GM19455 (cell line): Measurements from ENCODE around the gene ARFGAP1.

Experiments used
- ATAC-seq: cut with Tn5 transposase; IDR thresholded peaks from one replicate; pipeline ENCODE4 v1.9.1; 2021; ENCODE audit not compliant: unreplicated experiment

Gene ARFGAP1

GRCh38 chr20:63277466-63278272, 5.1 kb downstream of the ARFGAP1 start:
- no peak for ATAC-seq

DNA sequence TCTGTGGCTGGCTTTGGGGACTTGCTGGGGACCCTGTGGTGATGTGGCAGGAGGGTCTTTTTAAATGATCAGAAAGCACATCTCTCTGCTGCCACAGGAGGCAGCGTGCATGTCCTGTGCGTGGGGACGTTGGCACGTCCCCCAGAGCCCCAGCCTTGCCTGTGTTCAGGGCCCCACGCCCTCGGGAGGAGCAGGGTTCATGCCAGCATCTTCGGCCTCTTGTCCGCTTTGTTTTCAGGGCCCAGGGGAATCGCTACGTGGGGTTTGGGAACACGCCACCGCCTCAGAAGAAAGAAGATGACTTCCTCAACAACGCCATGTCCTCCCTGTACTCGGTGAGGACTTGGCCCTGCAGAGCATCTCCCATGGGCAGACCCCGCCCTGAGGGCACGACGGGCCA, 6.0 kb downstream of the ARFGAP1 start:
- ATAC-seq, result no peak

GRCh38 chr20:63279931-63280330, 7.3 kb downstream of the ARFGAP1 start:
- ATAC-seq, result no peak

DNA sequence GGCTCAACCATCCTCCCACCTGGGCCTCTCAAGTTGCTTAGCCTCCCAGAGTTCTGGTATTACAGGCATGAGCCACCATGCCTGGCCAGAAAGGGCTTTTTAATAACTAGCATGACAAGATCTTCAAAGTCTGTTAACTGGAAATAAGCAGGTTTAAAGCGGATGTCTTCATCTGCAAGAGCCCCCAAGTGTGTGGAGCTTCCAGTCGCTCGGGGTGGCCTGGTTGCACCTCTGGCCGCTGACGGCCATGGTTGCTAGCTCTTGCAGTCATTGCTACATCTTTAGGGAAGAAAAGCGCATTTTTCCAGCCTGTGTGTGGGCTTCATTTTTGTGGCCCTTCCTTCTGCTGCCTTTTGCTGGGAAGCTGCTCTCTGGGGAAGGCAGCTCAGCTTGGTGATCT, 7.8 kb downstream of the ARFGAP1 start:
- no peak for ATAC-seq

GRCh38 chr20:63280929-63281545, 8.4 kb downstream of the ARFGAP1 start:
- no peak for ATAC-seq

- no peak for ATAC-seq
These were observed 9.4 kb downstream of the ARFGAP1 start for GRCh38 chr20:63281742-63282665.

DNA sequence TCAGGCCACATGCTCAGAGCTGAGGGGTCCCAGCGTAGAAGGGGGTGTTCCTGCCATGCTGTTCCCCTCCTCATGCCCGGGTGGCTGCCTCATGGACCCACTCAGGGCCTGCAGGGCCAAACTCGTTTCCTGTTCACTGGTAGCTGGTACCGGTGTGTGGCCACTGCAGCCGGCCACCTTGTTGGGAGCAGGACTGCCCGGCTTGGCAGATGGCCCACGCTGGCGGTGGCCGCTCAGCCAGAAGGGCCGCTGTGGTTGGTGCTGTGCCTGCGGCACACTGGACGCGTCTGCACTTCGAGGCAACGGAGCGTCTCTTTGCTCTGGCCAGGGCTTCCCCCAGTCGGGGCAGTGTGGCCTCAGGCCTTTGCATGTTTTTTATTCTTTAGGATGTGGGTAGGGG, 10.3 kb downstream of the ARFGAP1 start:
- ATAC-seq, result no peak

DNA sequence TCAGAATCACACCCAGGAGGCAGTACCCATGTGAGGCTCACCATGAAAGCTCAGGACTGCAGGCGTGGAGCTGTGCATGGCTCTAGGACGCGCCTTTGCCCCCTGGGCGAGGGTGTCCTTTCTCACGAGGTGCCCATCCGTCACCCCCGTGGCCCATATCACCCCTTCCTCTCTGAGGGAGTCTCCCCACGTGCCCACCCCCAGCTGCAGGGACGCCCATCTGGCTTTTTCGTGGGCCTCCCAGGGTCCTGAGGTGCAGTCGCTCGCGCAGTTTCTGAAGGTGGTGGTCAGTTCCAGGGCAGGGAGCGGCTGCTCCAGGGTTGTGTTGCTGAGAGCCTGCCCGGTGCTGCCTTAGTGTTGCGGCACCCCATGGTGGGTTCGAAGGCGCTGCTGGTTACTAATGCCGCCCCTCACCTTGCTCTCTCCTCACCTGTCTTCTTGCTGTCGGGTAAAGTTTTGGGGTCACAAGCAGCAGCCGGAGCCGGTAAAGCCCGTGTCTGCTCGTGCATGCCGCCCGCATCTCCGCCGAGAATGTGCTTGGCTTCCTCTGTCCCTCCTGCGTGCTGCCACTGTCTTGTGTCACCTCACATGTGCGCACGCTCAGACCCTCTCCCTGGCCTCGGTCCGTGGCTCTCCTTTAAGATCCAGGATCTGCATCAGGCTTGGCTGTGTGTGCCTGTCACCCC, 10.9 kb downstream of the ARFGAP1 start:
- no peak for ATAC-seq

DNA sequence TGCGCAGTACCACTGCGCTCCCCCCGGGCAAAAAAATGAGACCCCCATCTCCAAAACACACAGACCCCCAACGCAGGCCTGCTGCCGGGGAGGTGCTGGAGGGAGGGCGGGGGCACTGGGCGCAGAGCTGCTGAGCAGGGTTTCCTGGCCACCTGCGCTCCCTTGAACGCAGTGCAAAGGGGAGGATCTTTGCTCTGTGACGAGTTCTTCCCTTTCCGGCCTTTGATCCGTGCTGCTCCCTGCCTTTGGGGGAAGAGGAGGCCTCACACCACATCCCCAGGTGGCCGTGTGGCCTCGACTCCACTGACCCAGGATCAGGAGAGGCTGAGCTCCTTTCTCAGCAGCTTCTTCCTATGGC, 11.4 kb downstream of the ARFGAP1 start:
- ATAC-seq, result no peak

DNA sequence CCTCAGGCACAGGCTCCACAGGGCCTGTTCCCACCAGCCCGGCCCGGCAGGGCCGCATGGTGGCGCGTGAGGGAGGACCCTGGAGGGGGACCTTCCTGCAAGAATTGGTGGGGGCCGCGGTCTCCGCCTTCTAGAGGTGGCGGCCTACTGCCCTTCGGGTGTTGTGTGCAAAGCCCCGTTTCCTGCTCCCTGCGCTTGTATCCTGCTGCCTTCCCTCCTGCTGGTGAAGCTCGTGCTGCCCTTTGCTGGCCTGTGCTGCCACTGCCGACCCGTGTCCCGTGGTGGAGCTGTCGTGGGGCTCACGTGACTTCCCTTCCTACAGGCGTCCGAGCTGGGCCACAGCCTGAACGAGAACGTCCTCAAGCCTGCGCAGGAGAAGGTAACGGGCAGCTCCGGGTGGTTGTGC, 11.9 kb downstream of the ARFGAP1 start:
- ATAC-seq, result no peak

DNA sequence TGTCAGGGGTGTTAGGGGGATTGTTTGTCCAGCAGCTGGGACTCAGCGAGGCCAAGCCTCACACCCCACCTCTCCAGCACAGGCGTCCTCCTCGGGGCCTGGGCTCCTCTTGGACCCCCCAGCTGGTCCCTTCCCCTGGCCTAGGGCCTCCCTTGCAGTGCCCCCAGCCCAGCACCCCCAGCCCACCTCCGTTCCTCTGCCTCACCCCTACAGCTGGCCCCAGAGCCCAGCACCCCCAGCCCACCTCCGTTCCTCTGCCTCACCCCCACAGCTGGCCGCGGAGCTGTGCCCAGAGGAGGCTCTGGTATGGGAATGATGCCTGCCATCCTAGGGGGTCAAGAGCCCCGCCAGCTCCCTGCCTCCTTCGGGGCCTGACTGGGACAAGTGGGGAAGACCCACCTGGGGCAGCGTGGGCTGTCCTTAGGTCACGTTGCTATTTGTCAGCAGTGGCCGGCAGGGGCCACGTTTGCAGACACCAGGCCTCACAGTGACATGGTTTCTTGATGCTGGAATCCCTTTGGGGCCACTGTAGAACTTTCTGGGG, 12.4 kb downstream of the ARFGAP1 start:
- no peak for ATAC-seq

DNA sequence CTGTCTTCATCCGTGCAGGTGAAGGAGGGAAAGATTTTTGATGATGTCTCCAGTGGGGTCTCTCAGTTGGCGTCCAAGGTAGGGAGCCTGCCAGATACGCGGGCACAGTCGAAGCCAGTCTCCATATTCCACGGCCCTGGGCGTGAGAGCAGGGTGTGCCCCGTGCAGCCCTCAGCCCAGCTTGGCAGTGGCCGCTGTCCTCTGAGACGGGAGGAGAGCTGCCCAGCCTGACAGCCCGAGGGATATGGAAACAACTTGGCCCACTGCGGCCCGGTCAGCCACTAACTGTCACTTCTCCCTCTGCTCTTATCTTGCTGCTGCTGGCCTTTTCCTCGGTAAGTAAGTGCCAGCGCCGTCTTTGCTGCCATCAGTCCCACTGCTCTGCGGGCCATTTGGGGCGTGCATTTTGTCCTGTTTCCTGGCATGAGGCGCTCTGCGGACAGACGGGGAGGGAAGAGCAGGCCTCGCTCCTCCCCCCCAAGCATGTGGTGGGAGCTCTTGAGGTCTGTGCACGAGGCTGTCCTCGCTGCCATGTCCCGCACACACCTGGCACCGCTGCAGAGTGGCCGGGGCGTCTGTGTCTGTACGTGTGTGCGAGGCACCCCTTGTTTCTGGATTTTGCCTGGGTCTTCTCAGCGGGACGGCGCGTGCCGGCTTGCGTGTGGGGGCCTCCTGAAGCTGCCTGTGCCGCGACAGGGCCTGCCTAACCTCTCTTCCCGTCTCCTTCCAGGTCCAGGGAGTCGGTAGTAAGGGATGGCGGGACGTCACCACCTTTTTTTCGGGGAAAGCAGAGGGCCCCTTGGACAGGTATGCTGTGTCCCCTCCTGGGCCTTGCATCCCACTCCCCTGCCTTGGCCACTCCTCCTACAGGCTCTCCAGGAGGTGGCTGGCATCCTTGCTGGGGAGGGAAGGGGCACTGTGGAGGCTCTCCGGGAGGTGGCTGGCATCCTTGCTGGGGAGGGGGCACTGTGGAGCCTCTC, 13.3 kb downstream of the ARFGAP1 start:
- ATAC-seq, result no peak

- ATAC-seq, result no peak
These were observed 14.4 kb downstream of the ARFGAP1 start for GRCh38 chr20:63286781-63287696.

- ATAC-seq, result no peak
These were observed 15.3 kb downstream of the ARFGAP1 start for GRCh38 chr20:63287697-63288580.

- ATAC-seq, result no peak
These were observed 16.1 kb downstream of the ARFGAP1 start for GRCh38 chr20:63288581-63289251.

GRCh38 chr20:63289311-63290135, 16.9 kb downstream of the ARFGAP1 start:
- no peak for ATAC-seq
